Medulla oblongata (tissue), 1 donor: ENCODE results near the gene TMEM164.

Experiments used
- DNase-seq: peaks from one replicate; pipeline ENCODE4 v3.0.0-alpha.2; 2015; ENCODE audit errors: extremely low spot score

Gene TMEM164

DNA sequence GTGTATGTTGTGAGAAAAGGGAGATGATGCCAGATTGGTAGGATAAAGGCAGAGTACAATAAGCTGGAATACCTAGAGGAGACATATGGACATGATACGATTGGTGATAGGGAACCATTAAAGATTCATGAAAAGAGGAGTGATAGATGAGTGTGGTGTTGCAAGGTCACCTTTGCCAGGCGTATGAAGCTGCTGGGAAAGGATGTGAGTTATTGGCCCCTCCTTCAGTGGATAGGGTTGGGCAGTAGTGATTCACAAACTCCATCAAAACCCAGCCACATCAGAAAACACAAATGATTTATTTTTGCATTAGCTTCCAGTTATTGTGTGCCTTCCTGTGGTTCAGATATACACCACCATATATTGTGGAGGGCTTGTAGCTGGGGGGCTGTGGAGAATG, 34.3 kb downstream of the TMEM164 start:
- DNase-seq: no peak

GRCh38 chrX:110038900-110039299, 36.0 kb downstream of the TMEM164 start:
- no peak for DNase-seq

DNA sequence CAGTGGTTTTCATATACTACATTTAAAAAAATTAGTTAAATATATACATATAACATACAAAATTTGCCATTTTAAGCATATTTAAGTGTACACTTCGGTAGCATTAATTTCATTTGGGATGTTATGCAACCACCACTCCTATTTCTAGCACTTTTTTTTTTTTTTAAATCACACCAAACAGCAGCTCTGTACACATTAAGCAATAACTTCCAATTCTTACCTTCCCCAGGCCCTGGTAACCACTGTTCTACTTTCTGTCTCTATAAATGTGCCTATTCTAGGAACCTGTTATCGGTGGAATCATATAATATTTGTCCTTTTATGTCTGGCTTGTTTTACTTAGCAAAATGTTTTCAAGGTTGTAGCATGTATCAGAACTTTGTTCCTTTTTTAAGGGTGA, 39.1 kb downstream of the TMEM164 start:
- DNase-seq: no peak

DNA sequence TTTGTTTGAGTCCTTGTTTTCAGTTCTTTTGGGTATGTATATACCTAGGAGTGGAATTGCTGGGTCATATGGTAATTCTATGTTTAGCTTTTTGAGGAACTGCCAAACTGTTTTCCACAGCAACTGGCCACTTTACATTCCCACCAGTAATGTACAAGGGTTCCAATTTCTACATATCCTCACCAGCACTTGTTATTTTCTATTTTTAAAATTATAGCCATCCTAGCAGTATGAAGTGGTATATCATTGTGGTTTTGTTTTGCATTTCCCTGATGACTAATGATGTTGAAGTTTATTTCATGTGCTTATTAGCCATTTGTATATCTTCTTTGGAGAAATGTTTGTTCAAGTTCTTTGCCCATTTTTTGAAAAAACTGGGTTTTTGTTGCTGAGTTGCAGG, 39.6 kb downstream of the TMEM164 start:
- no peak for DNase-seq

GRCh38 chrX:110043506-110043905, 40.6 kb downstream of the TMEM164 start:
- DNase-seq: no peak

DNA sequence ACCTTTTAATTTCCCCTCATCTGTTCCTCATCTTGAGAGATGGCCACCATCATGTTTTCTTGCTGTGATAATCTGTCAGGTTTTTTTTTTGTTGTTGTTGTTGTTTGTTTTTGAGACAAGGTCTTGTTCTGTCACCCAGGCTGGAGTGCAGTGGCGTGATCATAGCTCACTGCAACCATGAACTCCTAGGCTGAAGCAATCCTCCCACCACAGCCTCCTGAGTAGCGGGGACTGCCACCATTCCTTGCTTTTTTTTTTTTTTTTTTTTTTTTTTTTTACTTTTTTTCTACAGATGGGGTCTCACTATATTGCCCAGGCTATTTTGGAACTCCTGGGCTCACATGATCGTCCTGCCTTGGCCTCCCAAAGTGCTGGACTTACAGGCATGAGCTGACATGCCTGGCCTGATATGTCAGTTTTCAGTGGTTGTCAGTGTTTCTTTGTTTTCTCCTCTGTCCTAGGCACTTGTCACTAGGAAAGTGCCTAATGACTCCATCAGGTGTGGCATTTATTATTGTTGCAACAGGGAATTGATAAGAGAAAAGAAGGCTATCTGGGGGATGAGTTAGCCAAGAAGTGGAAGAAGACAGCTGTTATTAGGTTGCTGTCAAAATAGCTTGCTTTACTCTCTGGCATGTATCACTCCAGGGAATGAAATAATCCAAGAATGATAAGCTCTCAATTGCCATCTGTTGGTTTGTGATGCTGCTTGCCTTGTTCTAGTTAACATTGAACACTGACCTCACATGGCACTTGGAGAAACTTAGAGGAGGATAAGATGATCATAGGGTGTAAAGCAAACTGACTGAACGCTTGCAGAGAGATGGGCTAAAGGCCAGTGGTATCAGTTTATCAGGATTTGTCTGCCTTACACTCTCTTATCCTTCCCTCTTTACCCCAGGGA, 41.7 kb downstream of the TMEM164 start:
- no peak for DNase-seq

GRCh38 chrX:110045421-110045820, 42.5 kb downstream of the TMEM164 start:
- DNase-seq: no peak

DNA sequence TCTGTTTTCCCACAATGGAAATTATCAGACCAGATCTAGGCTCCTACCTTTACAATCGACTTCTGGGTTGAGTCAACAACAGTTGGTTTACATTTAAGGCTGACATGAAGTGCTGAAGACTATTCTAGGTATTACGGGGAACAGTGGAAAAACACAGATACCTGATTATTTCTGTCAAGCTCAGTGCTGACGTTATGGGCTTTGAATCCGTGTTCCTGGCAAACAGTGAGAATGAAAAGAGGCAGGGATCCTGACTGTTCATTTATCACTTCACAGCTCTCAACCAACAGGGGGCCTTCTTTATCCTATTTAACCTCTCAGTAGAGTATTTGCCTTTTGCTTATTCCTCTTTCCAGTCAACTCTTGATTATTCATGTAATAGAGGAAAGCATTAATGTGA, 43.1 kb downstream of the TMEM164 start:
- DNase-seq: no peak

- DNase-seq: no peak
Measured at GRCh38 chrX:110046971-110047370, 44.1 kb downstream of the TMEM164 start.

DNA sequence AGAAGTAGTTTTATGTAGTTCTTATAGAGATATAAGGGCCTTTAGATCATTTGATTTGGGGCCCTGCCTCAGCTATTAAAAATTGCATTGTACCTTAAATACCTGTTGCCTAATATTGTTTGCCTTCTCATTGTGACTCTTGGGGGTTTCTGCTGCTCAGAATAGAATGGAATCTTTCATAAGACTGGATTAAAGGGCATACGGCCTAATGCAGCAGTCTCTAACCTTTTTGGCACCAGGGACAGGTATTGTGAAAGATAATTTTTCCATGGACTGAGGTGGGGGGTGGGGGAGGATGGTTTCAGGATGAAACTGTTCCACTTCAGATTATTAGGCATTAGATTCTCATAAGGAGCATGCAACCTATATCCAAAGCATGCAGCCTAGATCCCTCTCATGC, 46.2 kb downstream of the TMEM164 start:
- DNase-seq: no peak

- no peak for DNase-seq
Measured at GRCh38 chrX:110050386-110050785, 47.5 kb downstream of the TMEM164 start.

- DNase-seq: no peak
Measured at GRCh38 chrX:110050901-110051300, 48.0 kb downstream of the TMEM164 start.

DNA sequence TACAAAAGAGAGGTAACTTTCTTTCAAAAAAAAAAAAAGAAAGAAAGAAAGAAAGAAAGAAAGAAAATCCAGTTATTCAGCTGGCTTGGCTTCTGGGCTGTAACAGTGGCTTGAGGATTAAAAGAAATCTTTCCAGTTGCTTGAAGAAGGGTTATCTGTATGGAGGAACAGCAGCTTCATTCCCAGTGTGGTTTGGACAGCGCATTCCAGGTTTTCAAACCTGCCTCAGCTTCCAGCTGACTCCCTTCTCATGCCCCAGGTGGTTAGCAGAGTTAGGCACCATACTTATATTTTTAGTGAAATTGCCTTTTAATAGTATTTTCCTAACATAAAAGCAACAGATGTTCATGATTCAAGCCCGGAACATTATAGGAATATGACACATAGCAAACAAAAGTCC, 48.6 kb downstream of the TMEM164 start:
- DNase-seq: no peak

DNA sequence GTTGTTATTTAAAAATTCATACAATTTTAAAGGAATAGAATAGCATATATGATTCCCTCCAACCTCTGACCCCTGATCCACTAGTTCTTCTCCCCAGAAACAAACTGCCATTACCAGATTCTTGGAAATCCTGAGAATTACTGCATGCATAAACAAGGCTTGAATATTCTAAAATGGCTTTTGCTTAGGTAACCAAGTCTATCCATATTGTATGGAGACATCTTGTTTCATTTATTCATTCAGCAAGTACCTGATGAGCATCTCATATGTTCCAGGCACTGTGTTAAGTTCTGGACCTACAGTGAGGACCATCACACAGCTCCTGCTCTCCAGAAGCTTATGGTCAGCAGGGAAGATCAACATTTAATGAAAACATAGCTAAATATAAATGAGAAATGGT, 49.4 kb downstream of the TMEM164 start:
- no peak for DNase-seq

GRCh38 chrX:110053453-110053852, 50.5 kb downstream of the TMEM164 start:
- no peak for DNase-seq

GRCh38 chrX:110055616-110056015, 52.7 kb downstream of the TMEM164 start:
- DNase-seq: no peak

DNA sequence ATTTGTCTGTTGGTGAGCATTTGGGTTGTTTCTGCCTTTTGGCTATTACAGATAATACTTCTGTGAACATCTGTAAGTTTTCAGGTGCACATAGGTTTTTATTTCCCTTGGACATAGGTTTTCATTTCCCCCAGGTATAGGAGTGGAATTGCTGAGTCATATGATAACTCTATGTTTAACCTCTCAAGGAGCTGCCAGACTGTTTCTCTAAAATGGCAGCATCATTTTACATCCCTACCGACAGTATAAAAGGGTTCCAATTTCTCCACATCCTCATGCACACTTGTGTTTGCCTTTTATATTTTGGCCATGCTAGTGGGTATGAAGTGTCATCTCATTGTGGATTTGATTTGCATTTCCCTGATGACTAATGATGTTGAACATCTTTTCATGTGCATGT, 53.5 kb downstream of the TMEM164 start:
- no peak for DNase-seq

DNA sequence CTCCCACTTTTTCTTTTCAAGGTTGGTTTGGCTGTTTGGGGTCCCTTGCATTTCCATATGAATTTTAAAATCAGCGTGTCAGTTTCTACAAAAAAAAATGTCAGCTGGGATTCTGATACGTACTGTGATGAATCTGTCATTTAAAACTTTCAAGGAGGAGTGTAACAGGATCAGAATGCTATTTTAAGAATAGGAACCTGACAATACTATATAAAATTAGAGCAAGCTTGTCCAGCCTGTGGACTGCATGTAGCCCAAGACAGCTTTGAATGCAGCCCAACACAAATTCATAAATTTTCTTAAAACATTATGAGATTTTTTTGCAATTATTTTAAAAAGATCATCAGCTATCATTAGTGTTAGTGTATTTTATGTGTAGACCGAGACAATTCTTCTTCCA, 56.5 kb downstream of the TMEM164 start:
- DNase-seq: no peak

GRCh38 chrX:110060317-110060716, 57.4 kb downstream of the TMEM164 start:
- no peak for DNase-seq

DNA sequence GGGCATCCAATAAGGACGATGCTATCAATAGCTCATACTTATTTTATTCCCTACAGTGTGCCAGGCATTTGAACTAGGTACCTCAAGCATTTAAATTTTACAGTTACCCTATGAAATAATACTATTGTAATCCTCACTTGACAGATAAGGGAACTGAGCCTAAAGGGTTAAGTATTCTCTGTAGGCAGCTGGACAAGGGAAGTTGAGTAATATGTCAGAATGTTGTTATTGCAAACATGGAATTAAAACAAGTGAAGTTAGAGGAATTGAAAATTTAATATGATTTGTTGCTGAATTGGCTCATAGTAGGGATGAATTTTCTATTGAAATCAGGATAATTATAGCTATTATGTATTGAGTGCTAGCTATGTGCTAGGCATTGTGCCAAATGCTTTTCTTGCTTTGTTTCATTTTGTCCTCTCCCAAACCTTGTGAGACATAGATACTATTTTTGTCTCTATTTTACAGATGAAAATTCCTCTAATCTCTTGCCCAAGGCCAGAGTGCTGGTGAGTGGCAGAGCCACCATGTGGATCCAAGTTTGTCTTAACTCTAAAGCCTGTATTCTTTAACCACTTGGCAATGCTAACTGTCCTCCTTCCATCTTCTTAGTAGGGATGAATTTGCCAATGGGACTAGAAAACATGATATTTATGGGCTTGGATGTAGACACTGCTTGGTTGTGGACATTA, 58.1 kb downstream of the TMEM164 start:
- DNase-seq: no peak

GRCh38 chrX:110062919-110063318, 60.0 kb downstream of the TMEM164 start:
- no peak for DNase-seq

DNA sequence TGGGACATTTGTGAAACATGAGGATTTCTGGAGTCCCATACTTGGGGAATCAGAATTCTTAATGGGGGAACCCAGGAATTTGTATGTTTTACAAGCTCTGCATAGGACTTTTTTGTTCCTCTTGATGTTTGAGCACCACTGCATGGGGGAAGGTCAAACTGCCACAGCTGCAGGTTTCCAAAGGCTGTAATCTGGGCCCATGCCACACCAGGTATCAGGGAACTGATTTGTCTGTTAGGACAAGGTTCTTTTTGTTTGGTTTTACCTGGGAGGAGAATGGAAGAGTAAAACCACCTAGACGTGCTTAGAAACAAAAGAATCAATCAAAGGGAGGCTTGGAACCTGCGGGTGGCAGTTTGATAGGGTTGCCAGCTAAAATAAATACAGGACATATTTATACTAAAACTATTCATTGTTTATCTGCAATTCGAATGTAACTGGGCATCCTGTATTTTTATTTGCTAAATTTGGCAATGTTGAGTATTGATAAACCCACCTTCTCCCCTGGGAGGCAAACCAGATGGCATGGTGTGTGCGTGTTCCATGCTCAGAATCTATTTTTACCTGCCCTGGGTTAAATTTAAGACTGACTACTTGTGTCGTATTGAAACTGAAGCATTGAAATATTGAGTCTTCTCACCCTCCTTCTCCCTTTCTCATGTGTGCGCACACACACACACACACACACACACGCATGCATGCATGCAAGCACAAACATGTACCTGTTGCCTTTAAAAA, 63.7 kb downstream of the TMEM164 start:
- DNase-seq: no peak

DNA sequence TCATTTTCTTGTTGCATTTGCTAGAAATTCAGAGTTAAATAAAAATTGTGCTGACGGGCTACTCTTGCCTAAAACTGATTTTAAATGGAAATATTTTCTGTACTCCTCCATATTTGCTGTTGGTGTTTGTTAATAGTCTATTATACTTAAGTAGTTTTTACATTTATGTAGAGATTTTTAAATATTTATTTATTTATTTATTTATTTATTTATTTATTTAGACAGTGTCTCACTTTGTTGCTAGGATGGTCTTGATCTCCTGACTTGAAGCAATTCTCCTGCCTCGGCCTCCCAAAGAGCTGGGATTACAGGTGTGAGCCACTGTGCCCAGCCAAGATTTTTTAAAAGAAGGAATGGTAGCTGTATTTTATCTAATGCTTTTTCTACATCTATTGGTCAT, 68.1 kb downstream of the TMEM164 start:
- no peak for DNase-seq
